GM19397 (cell line): Measurements from ENCODE around the gene THEM4.
"Not testable (repeated sequence)": the region's sequence is repeated elsewhere in the genome, so short reads cannot be mapped to it uniquely, and the experiment has no call there.

Experiments used
- ATAC-seq: cut with Tn5 transposase; IDR thresholded peaks from one replicate; pipeline ENCODE4 v1.9.1; 2021; ENCODE audit warnings: mild to moderate bottlenecking, moderate library complexity; ENCODE audit not compliant: unreplicated experiment

The THEM4 gene

DNA sequence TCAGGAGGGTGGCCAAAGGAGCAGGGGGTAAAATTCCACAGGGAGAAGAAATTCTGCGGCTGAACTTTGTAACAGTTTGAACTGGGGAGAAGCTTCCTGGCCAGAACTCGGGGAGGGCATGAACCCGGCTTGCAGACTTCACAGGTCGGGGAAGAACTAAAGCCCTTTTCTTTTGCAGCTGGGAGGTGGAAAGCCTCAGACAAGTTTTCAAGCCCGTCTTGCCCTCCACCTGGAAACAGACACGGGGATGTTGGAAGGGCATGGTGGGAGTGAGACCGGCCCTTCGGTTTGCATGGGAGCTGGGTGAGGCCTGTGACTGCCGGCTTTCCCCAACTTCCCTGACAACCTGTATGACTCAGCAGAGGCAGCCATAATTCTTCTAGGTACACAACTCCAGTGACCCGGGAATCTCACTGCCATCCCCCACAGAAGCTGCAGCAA is 11.3 kb downstream of the THEM4 start:
- no peak for ATAC-seq

DNA sequence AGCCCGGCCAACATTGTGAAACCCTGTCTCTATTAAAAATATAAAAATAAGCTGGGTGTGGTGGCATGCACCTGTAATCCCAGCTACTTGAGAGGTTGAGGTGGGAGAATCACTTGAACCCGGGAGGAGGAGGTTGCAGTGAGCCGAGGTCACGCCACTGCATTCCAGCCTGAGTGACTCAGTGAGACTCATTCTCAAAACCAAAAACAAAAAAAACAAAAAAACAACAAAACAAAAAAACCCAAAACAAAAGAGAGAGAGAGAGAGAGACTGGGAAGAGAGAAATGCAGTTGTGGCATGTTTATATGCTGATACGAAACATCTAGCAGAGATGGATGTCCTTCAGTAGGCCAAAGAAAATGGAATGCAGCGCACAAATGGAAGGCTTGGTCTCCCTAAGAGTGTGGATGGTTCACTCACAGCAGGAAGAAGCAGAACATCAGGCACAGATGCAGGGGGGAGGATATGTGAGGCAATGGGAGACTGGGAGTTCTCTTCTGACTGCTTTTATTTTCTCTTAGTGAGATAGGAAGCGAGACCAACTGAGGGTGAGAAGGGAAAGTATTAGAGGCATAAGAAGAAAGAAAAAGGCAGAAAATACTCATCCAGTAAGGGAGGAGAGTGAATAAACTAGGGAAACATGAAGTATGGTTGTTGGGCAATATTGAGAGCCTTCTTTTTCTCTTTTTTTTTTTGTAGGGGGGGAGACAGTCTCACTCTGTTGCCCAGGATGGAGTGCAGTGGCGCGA is 16.0 kb downstream of the THEM4 start:
- no peak for ATAC-seq

DNA sequence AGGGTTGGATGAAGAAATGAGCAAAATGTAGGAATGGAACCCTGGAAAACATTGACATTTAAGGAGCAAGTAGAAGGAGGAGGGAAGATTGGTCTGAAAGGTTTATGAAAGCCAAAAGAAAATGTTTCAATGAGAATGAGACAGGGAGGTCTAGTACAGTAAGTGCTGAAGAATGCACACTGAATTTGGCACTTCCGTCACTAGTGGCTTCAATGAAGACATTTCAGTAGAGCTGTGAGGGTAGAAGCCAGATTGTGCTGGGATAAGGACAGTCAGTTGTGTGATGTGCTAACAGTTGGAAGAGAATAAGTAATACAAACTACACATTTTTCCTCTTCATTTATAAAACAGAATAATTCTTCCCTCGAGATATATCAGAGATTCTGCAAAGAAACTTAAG is 17.1 kb downstream of the THEM4 start:
- ATAC-seq = no peak

DNA sequence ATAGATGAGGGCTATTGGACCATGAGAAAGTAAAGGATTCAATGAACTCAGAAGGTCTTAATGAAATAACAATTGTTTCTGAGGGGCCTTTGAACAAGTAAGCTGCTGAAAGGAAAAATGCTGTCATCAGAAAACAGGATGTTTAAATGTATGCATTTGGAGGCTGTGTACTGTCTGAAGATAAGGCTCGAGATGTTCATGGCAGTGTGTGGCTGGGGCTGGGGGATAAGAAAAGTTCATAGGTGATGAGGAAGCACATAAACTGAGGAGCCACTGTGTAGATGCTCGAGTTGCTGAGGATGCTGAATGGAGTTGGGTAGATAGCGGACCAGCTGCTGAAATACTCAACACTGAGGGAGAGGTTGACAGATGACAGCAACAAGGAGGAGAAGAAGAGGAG is 17.8 kb downstream of the THEM4 start:
- no peak for ATAC-seq

DNA sequence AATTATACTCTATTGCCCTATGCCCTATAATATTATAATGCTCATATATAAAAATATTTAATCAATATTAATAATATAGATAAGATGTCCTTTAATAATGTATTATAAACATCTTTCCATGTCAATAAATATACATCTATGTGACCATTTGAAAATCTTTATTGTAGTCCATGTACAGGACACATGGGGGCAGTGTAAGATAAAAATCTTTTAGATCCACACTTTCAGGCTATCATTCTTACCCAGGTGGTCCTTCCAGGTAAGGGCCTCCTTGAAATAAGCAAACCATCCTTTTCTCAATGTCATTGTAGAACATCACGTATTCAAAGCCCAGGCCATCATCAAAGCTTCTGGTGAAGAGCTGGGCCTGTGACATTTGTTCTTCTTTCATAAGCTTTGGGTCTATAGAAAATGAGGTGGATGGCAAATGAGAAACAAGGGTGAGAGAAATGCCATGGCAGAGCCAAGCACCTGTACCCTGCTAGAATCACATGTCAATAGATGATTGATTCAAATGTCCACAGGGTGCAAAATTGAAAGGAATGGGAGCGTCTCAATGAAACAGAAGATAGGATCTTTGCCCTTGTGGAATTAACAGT is 20.2 kb downstream of the THEM4 start:
- no peak for ATAC-seq

GRCh38 chr1:151887028-151887427 is 22.3 kb downstream of the THEM4 start:
- no peak for ATAC-seq

DNA sequence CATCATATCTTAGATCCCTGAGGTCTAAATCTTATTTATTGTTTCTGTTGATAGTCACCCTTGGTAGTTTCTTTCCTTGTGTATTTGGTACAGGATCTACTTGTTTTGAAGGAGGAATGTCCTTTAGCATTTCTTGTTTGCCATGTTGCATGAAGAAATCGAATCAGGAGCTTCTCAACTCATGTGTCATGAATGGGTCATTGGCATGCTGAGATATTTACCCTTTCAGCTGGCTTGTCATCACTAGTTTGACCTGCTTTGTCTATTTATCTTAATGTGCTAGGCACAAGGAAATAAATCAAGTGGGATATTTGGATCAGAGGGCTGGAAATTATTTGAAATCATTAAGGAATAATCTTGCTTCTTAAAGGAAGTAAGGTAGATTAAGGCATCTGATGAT is 23.8 kb downstream of the THEM4 start:
- no peak for ATAC-seq

DNA sequence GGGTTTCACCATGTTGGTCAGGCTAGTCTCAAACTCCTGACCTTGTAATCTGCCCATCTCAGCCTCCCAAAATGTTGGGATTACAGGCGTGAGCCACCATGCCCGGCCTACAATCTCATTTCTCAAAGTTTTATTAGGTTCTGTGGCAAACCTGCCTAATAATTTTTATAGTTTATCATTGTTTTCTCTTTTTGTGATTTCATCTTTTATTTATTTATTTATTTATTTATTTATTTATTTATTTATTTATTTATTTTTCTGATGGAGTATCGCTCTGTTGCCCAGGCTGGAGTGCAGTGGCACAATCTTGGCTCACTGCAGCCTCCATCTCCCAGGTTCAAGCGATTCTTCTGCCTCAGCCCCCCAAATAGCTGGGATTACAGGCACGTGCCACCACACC is 24.4 kb downstream of the THEM4 start:
- ATAC-seq = not testable (repeated sequence)

GRCh38 chr1:151884445-151884844 is 24.9 kb downstream of the THEM4 start:
- not testable (repeated sequence) for ATAC-seq

DNA sequence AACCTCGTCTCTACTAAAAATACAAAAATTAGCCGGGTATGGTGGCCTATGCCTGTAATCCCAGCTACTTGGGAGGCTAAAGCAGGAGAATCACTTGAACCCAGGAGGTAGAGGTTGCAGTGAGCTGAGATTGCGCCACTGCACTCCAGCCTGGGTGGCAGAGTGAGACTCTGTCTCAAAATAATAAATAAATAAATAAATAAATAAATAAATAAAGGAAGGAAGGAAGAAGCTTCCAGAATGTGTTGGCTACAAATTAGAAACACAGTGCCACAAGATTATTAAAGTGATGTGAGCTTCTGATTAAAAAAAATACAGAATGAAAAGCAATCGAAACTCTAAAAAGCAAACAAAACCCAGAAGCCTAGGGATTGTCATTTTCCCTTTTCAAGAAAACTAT is 25.4 kb downstream of the THEM4 start:
- not testable (repeated sequence) for ATAC-seq

DNA sequence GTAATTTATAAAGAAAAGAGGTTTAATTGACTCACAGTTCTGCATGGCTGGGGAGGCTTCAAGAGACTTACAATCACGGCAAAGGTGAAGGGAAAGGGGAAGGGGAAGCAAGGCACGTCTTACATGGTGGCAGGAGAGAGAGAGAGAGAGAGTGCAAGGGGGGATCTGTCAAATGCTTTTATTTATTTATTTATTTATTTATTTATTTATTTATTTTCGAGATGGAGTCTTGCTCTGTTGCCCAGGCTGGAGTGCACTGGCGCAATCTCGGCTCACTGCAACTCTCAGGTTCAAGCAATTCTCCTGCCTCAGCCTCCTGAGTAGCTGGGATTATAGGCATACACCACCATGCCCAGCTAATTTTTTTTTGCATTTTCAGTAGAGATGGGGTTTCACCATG is 26.4 kb downstream of the THEM4 start:
- not testable (repeated sequence) for ATAC-seq

DNA sequence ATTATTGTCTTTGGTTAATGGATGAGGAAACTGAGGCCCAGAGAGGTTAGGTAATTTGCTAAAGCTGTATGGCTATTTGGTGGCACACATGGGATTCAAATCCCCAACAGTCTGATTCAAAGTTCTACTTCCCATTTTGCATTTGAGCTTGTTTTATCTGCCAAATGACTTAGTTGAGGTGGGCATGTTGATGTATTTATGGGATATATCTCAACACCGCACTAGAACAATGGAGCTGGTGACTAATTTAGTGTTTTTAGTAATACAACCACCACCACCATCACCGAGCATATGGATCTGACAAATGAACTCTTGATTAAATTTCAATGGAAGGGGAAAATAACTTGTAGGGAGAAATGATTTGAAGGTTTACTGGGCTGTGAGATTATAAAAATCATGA is 26.8 kb downstream of the THEM4 start:
- ATAC-seq = no peak

- ATAC-seq = no peak
These were observed 27.8 kb downstream of the THEM4 start for GRCh38 chr1:151881479-151881878.

- no peak for ATAC-seq
These were observed 33.8 kb downstream of the THEM4 start for GRCh38 chr1:151875419-151876097.

- not testable (repeated sequence) for ATAC-seq
These were observed 36.5 kb downstream of the THEM4 start for GRCh38 chr1:151872776-151873175.

GRCh38 chr1:151871284-151872030 is 37.9 kb downstream of the THEM4 start:
- ATAC-seq = no peak

DNA sequence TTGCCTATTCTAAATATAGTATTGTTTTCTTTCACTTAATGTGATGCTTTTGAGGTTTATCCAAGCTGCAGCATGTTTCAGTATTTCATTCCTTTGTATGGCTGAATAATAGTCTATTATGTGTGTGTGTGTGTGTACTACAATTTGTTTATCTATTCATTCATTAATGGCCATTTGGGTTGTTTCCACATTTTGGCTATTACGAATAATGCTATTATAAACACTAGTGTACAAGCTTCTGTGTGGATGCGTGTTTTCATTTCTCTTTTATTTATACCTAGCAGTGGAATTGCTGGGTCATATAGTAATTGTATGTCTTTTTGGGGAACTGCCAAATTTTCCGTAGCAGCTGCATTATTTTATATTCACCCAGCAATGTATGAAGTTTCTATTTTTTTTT is 40.8 kb downstream of the THEM4 start:
- no peak for ATAC-seq

DNA sequence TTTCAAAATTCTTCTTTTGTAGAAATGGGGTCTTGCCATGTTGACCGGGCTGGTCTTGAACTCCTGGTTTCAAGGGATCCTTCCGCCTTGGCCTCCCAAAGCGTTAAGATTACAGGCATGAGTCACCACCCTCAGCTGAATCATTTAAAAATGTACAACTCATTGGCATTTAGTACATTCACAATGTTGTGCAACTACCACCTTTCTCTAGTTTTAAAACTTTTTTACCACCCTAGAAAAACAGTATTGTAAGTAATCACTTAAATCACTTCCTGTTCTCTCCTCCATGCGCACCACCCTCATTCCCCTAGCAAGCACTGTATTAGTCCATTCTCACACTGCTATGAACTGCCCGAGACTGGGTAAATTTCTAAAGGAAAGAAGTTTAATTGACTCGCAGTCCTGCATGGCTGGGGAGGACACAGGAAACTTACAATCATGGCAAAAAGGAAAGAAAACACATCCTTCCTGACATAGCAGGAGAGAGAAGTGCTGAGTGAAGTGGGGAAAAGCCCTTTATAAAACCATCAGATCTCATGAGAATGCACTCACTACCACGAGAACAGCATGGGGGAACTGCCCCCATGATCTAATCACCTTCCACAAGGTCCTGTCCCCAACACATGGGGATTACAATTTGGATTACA is 41.4 kb downstream of the THEM4 start:
- no peak for ATAC-seq

- no peak for ATAC-seq
These were observed 42.0 kb downstream of the THEM4 start for GRCh38 chr1:151867321-151867720.

- no peak for ATAC-seq
These were observed 44.9 kb downstream of the THEM4 start for GRCh38 chr1:151864411-151864810.

GRCh38 chr1:151862604-151863003 is 46.7 kb downstream of the THEM4 start:
- ATAC-seq = no peak
